HepG2 (cell line): ENCODE measurements around the gene COMMD1. TPM values are rescaled to one million over a fixed set of nuclear protein-coding genes. Genes with fewer than 3 reads are reported as not detected.

Experiments
- ATAC-seq: fragments of 200-7000 bp; cut with Tn5 transposase; 3 replicates; pipeline ENCODE4 v1.9.1; 2020; ENCODE audit warnings: mild to moderate bottlenecking, moderate library complexity
- BruUV-seq: library from RNA; stranded (reverse); fragments of 400-500 nt; replicated peaks from 2 replicates; lab custom pipeline; 2021; lab: Mats Ljungman, UMichigan
- CTCF ChIA-PET: fragments of 300-600 bp; formaldehyde crosslinking; extraction: SDS; loops from one replicate; lab custom pipeline; 2021; ENCODE audit warnings: low total read pairs, inconsistent platforms, low intra/inter-chr PET ratio; lab: Yijun Ruan, JAX
- POLR2A ChIA-PET: fragments of 350-600 bp; sonication (Branson Sonifier 250); formaldehyde crosslinking; loops from one replicate; lab custom pipeline; 2020; ENCODE audit warnings: antibody characterized with exemption, inconsistent platforms; lab: Yijun Ruan, JAX
- DNase-seq: peaks from one replicate; pipeline ENCODE4 v3.0.0-alpha.2; 2015; ENCODE audit warnings: low spot score
- FAIRE-seq: peaks from 3 replicates; lab custom pipeline; 2011; peaks lifted over from hg19 to GRCh38; lab: Jason Lieb, UNC
- H2AFZ ChIP-seq: one replicate; pipeline ENCODE4 v1.6.1; 2011; ENCODE audit warnings: low read length, inconsistent platforms
- H3K27ac ChIP-seq: fragments of 300-600 bp; 3 replicates; pipeline ENCODE4 v1.8.0; 2011; ENCODE audit warnings: mixed run types, mild to moderate bottlenecking, mixed read lengths, low read length, inconsistent platforms; ENCODE audit not compliant: insufficient read depth; ENCODE audit errors: extremely low read length
- H3K27me3 ChIP-seq, 2 experiments: fragments of 200-600 bp in 1 of 2; 2 replicates in 1 of 2; 3 replicates in 1 of 2; pipeline versions ENCODE4 v1.6.0 to v1.8.0; 2011; ENCODE audit warnings: low read length in 2 of 2, mild to moderate bottlenecking in 2 of 2, moderate library complexity in 2 of 2, inconsistent platforms in 1 of 2; ENCODE audit not compliant: insufficient read depth in 2 of 2, control insufficient read depth in 1 of 2
- H3K36me3 ChIP-seq, 2 experiments: fragments of 200-600 bp in 1 of 2; replicated peaks in 1 of 2; 2 replicates in 1 of 2; 3 replicates in 1 of 2; pipeline versions ENCODE4 v1.5.1 to v1.8.0; 2011; ENCODE audit warnings: low read length in 2 of 2, inconsistent platforms in 1 of 2; ENCODE audit not compliant: insufficient read depth in 2 of 2, control insufficient read depth in 1 of 2
- H3K4me1 ChIP-seq: 2 replicates; pipeline ENCODE4 v1.5.1; 2012; ENCODE audit warnings: low read length, inconsistent platforms; ENCODE audit not compliant: insufficient read depth
- H3K4me2 ChIP-seq: 2 replicates; pipeline ENCODE4 v1.6.0; 2011; ENCODE audit warnings: low read depth, low read length, inconsistent platforms
- H3K4me3 ChIP-seq, 3 experiments: fragments of 200-600 bp in 1 of 3; sonication (generic), shearing (Covaris generic) in 1 of 3; replicated peaks in 1 of 3; 2 replicates each; pipeline ENCODE4 v1.5.1; 2011 to 2016; ENCODE audit warnings: low read length in 3 of 3, inconsistent platforms in 2 of 3, low read depth in 2 of 3, mild to moderate bottlenecking in 2 of 3, control low read depth in 1 of 3, mixed read lengths in 1 of 3; ENCODE audit not compliant: insufficient read depth in 1 of 3
- H3K79me2 ChIP-seq: one replicate; pipeline ENCODE4 v1.6.1; 2011; ENCODE audit warnings: low read length, inconsistent platforms; ENCODE audit not compliant: insufficient read depth
- H3K9ac ChIP-seq: 2 replicates; pipeline ENCODE4 v1.6.0; 2011; ENCODE audit warnings: mild to moderate bottlenecking, low read depth, low read length, inconsistent platforms; ENCODE audit not compliant: insufficient read depth
- H3K9me3 ChIP-seq: 2 replicates; pipeline ENCODE4 v1.5.1; 2012; ENCODE audit warnings: mild to moderate bottlenecking, low read length
- H4K20me1 ChIP-seq: 2 replicates; pipeline ENCODE4 v1.6.0; 2011; ENCODE audit warnings: inconsistent platforms, mild to moderate bottlenecking, low read length, moderate library complexity; ENCODE audit not compliant: insufficient read depth
- ATF1 ChIP-seq: IDR thresholded peaks from 2 replicates; pipeline ENCODE4 v1.6.1; 2016; ENCODE audit warnings: mild to moderate bottlenecking, control low read depth
- CREB1 ChIP-seq, 2 experiments: fragments of 450-650 bp in 1 of 2; IDR thresholded peaks; 2 replicates each; pipeline ENCODE4 v1.6.1; 2016 to 2017; ENCODE audit warnings: control low read depth in 1 of 2, mild to moderate bottlenecking in 1 of 2, missing compliant biosample characterization in 1 of 2, missing genetic modification characterization in 1 of 2
- NR3C1 ChIP-seq: sonication (generic); formaldehyde crosslinking; IDR thresholded peaks from 2 replicates; pipeline ENCODE4 v1.4.0; 2020; ENCODE audit warnings: missing genetic modification reagents
- SAP130 ChIP-seq: IDR thresholded peaks from 2 replicates; pipeline ENCODE4 v1.6.1; 2016; ENCODE audit warnings: low read depth
- ZNF709 ChIP-seq: sonication (generic); formaldehyde crosslinking; IDR thresholded peaks from 2 replicates; pipeline ENCODE4 v1.5.0; 2020; ENCODE audit warnings: mild to moderate bottlenecking, missing genetic modification reagents
- WGBS: methylation state at CpG from one replicate; pipeline ENCODE4 v1.1.6; 2017; ENCODE audit warnings: low lambda C conversion rate; 5-methylcytosine and 5-hydroxymethylcytosine counted together
- in situ Hi-C: cut with HindIII; loops from 2 replicates; pipeline ENCODE4 v1.10.0; 2017; ENCODE audit warnings: low pct_unique_long_range_greater_than_20kb; ENCODE audit not compliant: extremely low pct_ligation_motif_present
- intact Hi-C: fragments of 100-400 bp; cut with micrococcal nuclease; formaldehyde crosslinking; loops from one replicate; pipeline ENCODE4 v1.10.0; 2022; ENCODE audit not compliant: unreplicated experiment
- polyA plus RNA-seq, 8 experiments: library from polyadenylated mRNA; depleted of rRNA in 3 of 8; stranded (reverse) in 7 of 8; unstranded in 1 of 8; fragments of >200 nt; fragmentation: Illumina TruSeq in 4 of 8; extraction: Trizol in 4 of 8; gene quantifications; 2 replicates each; pipeline versions ENCODE4 v1.2.1 to v1.2.3, GENCODE V29; 2011 to 2016; ENCODE audit warnings: low read depth in 4 of 8, missing spikeins in 1 of 8, mixed read lengths in 1 of 8; ENCODE audit not compliant: insufficient read depth in 1 of 8
- total RNA-seq, 5 experiments: library from RNA; depleted of rRNA; stranded (reverse); fragments of >200 nt; fragmentation: Illumina TruSeq; extraction: Trizol; gene quantifications; 2 replicates each; pipeline ENCODE4 v1.2.3, GENCODE V29; 2016; ENCODE audit warnings: low read depth in 1 of 5
- TF ChIP-seq, protein P1 (sequence below): sonication (generic); formaldehyde crosslinking; conservative IDR thresholded peaks from 2 replicates; pipeline ENCODE4 v1.8.0; 2022; ENCODE audit warnings: missing genetic modification reagents
- TF ChIP-seq, protein P2 (sequence below): sonication (generic); formaldehyde crosslinking; IDR thresholded peaks from 2 replicates; pipeline ENCODE4 v1.5.0; 2020; ENCODE audit warnings: missing genetic modification reagents

The COMMD1 gene
- total and polyA plus RNA-seq, 2 of the 13 experiments (the other 11 are each of a cell fraction or from before 2014, with no cell fraction given): 25.7 to 105 TPM

DNA sequence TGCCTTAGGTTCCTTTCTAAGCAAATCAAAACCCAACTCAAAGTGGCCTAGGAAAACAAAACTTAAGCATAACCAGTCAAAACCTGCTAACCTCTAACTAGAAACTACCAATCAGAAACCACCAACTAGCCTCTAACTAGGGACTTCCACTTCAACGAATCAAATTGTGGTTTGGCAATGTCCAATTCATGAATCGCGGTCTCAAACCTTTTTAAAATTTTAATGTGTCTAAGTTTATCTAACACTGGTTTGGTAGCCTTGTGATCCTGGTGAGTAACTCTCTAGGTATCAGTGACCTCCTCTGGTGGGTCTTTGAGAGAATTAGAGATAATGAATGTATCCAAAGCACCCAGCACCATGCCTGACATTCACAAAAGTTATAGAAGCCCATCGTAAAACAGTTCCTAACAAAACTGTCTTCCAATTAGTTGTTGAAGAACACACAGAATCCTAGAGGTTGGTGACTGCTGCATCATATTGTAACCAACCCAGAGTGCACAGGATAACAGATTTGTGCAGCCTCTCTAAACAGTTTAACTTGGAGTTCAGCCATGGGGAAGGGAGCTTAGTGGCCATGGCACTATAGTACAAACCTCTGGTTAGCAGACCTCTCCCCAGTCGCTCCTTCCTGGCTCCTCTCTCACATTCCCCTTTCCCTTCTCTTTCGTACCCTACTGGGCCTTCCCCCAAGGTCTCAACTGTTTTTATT lies 245.3 kb downstream of the COMMD1 start:
- ATAC-seq (no peak), DNase-seq (no peak), FAIRE-seq (no peak)
- Histone ChIP-seq H3K4me3 (no peak overlapping the region), H3K4me1 (peaks cover 10% of the 10 kb centered on the region), H3K36me3 (no peaks in the 10 kb centered on the region), H3K27ac (no peak overlapping the region), H3K9me3 (no peaks in the 10 kb centered on the region), H3K27me3 (no peaks in the 10 kb centered on the region), H4K20me1 (no peaks in the 10 kb centered on the region), H3K4me2 (no peak overlapping the region), H2AFZ (no peak overlapping the region), H3K9ac (no peak overlapping the region), H3K79me2 (no peaks in the 10 kb centered on the region)
- POLR2A ChIA-PET: no interaction called here
- CTCF ChIA-PET: no interaction called here
- in situ Hi-C loops: no loop called here
- 86% methylated on average over 6 of the region's 6 CpGs for WGBS
- intact Hi-C loops: no loop called here
- BruUV-seq: no TSS peak
- no peak for TF ChIP-seq ATF1
- TF ChIP-seq, protein P1, sequence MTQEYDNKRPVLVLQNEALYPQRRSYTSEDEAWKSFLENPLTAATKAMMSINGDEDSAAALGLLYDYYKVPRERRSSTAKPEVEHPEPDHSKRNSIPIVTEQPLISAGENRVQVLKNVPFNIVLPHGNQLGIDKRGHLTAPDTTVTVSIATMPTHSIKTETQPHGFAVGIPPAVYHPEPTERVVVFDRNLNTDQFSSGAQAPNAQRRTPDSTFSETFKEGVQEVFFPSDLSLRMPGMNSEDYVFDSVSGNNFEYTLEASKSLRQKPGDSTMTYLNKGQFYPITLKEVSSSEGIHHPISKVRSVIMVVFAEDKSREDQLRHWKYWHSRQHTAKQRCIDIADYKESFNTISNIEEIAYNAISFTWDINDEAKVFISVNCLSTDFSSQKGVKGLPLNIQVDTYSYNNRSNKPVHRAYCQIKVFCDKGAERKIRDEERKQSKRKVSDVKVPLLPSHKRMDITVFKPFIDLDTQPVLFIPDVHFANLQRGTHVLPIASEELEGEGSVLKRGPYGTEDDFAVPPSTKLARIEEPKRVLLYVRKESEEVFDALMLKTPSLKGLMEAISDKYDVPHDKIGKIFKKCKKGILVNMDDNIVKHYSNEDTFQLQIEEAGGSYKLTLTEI (CRISPR knock-in tag): no peak

DNA sequence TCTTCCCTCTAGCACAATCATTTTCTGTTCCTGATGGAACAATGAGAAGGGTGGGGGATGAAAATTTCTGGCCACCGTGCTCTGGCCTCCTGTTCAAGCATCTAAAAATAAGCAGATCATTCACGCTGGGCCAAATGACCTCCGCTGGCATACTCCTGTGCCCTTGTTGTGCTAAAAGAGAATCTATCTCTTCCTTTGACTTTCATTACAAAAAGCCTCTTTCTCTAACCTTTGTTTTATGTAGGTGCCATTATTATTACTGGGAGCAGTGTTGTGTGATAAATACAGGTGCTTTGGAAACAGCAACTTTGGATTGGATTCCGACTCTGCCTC lies 245.8 kb downstream of the COMMD1 start:
- no peaks in the 10 kb centered on the region for H3K36me3 ChIP-seq
- H3K9me3 ChIP-seq: no peaks in the 10 kb centered on the region
- TF ChIP-seq, protein P2, sequence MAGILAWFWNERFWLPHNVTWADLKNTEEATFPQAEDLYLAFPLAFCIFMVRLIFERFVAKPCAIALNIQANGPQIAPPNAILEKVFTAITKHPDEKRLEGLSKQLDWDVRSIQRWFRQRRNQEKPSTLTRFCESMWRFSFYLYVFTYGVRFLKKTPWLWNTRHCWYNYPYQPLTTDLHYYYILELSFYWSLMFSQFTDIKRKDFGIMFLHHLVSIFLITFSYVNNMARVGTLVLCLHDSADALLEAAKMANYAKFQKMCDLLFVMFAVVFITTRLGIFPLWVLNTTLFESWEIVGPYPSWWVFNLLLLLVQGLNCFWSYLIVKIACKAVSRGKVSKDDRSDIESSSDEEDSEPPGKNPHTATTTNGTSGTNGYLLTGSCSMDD (CRISPR knock-in tag): no peak
- TF ChIP-seq CREB1 (IDR thresholded peaks at IDR 0.05): no peak
- no peak for TF ChIP-seq CREB1 (CRISPR knock-in tag; IDR thresholded peaks at IDR 0.05)
- TF ChIP-seq ZNF709: no peak
- no peak for TF ChIP-seq NR3C1 (CRISPR knock-in tag)
- TF ChIP-seq SAP130 (CRISPR knock-in tag): no peak
- 89% methylated on average over 4 of the region's 4 CpGs for WGBS
- ChIA-PET CTCF (no interaction called here), POLR2A (no interaction called here)
- BruUV-seq: no TSS peak
- ATAC-seq (no peak), DNase-seq (no peak), FAIRE-seq (no peak)
- no peak overlapping the region for H3K9ac ChIP-seq
- intact Hi-C loops (no loop called here), in situ Hi-C loops (no loop called here)
- no peak overlapping the region for H3K4me2 ChIP-seq
- no peaks in the 10 kb centered on the region for H3K79me2 ChIP-seq
- no peaks in the 10 kb centered on the region for H3K27me3 ChIP-seq
- H3K27ac ChIP-seq: no peak overlapping the region
- H2AFZ ChIP-seq: no peak overlapping the region
- H4K20me1 ChIP-seq: no peaks in the 10 kb centered on the region
- H3K4me3 ChIP-seq: no peak overlapping the region
- H3K4me1 ChIP-seq: peaks cover 10% of the 10 kb centered on the region
